IPS-18a (cell line): Measurements from ENCODE around the gene LYRM4.

ENCODE experiments used
- H3K27ac ChIP-seq: one replicate; pipeline ENCODE4 v1.5.1; 2013; ENCODE audit warnings: low read length
- H3K27me3 ChIP-seq: one replicate; pipeline ENCODE4 v1.6.1; 2013; ENCODE audit warnings: mild to moderate bottlenecking, low read length; ENCODE audit not compliant: control insufficient read depth, insufficient read depth
- H3K36me3 ChIP-seq: one replicate; pipeline ENCODE4 v1.6.1; 2013; ENCODE audit warnings: low read depth, low read length; ENCODE audit not compliant: control insufficient read depth
- H3K4me1 ChIP-seq: one replicate; pipeline ENCODE4 v1.6.1; 2013; ENCODE audit warnings: low read depth, low read length; ENCODE audit not compliant: control insufficient read depth
- H3K4me3 ChIP-seq: one replicate; pipeline ENCODE4 v1.5.1; 2013; ENCODE audit warnings: low read length
- H3K9ac ChIP-seq: one replicate; pipeline ENCODE4 v1.6.1; 2013; ENCODE audit warnings: mild to moderate bottlenecking, low read length, moderate library complexity
- H3K9me3 ChIP-seq: one replicate; pipeline ENCODE4 v1.6.1; 2013; ENCODE audit warnings: low read depth, low read length; ENCODE audit not compliant: control insufficient read depth

The LYRM4 gene

DNA sequence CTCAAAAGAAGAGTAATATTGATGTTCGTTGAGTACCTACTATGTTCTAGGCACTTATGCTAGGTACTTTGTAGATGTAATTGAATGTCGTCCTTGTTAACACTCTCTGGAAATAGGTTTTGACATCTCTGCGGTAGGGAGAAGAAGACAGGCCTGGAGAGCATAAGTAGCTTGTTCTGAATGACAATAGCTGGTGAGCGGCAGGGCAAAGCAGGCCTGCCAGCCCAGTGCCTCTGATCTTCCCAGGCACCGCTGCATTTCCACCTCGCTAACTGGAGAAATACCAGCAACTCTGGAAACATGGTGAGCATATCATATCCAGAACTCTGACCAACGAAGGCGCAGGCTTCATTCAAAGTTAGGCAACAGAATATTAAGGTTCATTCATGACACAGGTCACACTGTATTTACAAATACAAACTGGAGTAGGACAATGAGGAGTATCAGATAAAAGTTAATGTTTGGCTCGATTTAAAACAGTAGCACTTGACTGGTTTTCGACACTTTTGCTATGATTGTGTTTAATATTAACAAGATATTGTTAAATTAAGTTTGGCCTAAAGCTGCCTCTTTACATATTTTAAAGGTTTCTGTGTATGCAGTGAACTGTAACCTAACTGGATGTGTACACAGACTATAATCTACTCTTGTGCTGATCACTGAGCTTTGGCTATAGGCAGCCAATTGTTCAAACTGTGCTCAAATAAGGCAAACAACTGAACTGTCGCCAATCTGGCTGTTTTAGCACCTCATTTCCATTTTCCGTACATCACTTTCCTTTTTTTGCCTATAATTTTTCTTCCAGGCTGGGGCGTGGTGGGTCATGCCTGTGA is 121.5 kb downstream of the LYRM4 start:
- peaks cover 11% of the 10 kb centered on the region for H3K4me1 ChIP-seq
- no peak overlapping the region for H3K9ac ChIP-seq
- H3K9me3 ChIP-seq = no peaks in the 10 kb centered on the region
- H3K4me3 ChIP-seq = no peak overlapping the region
- no peaks in the 10 kb centered on the region for H3K27me3 ChIP-seq
- H3K36me3 ChIP-seq = no peaks in the 10 kb centered on the region
- no peak overlapping the region for H3K27ac ChIP-seq

DNA sequence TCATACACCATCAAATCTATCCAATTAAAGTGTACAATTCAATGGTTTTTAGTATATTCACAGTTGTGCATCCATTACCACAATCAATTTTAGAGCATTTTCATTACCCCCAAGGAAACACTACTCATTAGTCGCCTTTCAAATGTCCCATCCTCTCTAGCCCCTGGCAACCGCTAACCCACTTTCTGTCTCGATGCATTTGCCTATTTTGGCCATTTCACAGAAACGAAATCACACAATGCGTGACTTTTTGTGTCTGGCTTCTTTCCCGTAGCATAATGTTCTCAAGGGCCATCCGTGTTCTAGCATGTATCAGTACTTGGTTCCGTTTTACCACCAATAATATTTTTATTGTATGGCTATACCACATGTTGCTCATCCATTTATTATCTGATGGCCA is 123.9 kb downstream of the LYRM4 start:
- Histone ChIP-seq H3K9ac (no peak overlapping the region), H3K36me3 (no peaks in the 10 kb centered on the region), H3K4me1 (peaks cover 35% of the 10 kb centered on the region), H3K4me3 (no peak overlapping the region), H3K27ac (no peak overlapping the region), H3K9me3 (no peaks in the 10 kb centered on the region), H3K27me3 (no peaks in the 10 kb centered on the region)

DNA sequence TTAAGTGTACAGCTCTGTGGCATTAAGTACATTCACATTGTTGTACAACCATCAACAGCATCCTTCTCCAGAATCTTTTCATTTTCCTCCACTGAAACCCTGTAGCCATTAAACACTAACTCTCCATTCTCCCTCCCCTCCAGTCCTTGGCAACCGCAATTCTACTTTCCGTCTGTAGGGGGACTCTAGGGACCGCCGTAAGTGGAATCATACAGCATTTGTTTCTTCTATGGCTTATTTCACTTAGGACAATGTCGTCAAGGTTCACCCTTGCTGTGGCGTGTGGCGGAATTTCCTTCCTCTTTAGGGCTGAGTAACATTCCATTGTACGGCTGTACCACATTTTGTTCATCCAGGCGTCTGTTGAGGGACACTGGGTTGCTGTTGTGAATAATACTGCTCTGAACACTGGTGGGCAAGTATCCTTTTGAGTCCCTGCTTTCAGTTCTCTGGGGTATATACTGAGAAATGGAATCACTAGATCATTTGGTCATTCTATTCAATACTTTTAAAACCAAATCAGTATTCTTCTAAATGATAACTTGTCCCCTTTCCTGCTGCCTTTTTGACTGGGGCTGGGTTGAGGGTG is 124.9 kb downstream of the LYRM4 start:
- no peak overlapping the region for H3K27ac ChIP-seq
- no peaks in the 10 kb centered on the region for H3K9me3 ChIP-seq
- no peak overlapping the region for H3K4me3 ChIP-seq
- no peaks in the 10 kb centered on the region for H3K36me3 ChIP-seq
- H3K4me1 ChIP-seq = peaks cover 45% of the 10 kb centered on the region
- no peaks in the 10 kb centered on the region for H3K27me3 ChIP-seq
- H3K9ac ChIP-seq = no peak overlapping the region

DNA sequence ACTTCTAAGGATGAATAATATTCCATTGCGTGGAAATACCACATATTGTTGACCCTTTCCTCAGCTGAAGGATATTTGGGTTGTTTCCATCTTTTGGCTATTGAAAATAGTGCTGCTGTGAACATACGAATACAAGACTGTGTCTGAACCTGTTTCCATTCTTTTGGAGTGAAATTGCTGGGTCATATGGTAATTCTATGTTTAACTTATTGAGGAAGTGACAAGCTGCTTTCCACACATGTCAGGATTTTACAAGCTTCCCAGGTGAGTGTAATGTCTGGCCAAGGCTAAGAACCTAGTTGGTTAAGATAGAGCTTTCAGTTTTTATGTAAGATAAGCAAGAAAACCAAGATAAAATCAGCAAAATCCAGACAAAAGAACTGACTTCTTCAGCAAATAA is 126.8 kb downstream of the LYRM4 start:
- H3K4me3 ChIP-seq = no peak overlapping the region

DNA sequence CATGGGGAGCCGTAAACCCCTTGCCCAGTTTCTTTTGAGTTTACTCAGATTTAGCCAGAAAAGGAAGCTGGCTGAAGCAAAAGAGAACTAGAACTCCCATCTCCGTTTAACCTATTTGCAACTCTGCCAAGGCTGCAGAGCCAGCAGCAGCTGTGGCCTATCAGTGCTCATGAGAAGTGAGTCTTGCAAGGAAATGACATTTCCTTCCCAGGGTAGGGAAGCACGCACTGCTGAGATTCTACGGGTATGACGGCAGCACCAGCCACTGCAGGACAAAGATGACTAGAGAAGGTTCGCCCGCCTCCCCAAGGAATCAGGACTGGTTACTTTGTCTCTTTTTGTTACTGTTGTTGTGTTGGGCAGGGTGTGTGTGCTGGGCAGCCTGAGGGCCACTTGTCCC is 128.0 kb downstream of the LYRM4 start:
- Histone ChIP-seq H3K27ac (peak overlapping the region; percentile 78), H3K9ac (peak overlapping the region; percentile 12), H3K36me3 (no peaks in the 10 kb centered on the region), H3K4me1 (peaks cover 39% of the 10 kb centered on the region), H3K4me3 (peak overlapping the region; percentile 42), H3K27me3 (no peaks in the 10 kb centered on the region), H3K9me3 (no peaks in the 10 kb centered on the region)

More for the DNA sequence above, 126.8 kb downstream of the LYRM4 start:
- no peaks in the 10 kb centered on the region for H3K27me3 ChIP-seq
- H3K9ac ChIP-seq = no peak overlapping the region
- H3K9me3 ChIP-seq = no peaks in the 10 kb centered on the region
- no peak overlapping the region for H3K27ac ChIP-seq
- H3K36me3 ChIP-seq = no peaks in the 10 kb centered on the region
- H3K4me1 ChIP-seq = peaks cover 45% of the 10 kb centered on the region

DNA sequence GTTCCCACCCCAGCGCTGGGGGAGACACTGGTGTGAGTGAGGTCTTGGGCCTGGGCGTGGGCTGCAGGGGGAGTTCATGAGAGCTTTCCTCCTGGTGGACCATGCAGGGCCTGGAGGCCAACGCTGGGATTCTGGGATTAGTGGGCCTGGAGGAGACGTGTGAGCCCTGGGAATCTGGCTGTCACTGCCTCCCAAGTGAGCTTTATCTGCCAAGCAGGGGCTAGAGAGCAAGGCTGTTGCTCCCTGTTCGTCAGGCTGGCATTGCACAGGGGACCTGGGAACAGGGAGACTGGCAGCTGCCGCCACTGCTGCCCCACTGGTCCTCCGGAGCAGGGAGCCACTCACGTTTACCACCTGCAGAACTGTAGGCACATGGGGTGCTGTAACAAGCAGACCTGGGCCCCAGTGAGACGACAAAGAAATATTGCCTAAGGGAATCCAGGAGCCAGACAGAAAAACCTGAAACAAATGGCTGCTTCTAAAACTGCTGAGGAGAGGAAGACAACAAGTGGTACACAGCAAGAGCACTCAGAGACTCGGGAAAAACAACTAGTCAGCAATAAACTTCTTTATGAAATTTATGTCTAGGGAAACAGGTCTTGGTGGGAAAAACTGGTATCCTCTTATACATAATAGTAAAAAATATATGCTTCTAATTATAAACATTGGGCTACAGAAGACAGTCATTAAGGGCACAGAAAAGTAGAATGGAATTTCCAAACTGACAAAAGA is 130.4 kb downstream of the LYRM4 start:
- H3K4me3 ChIP-seq = no peak overlapping the region
- H3K4me1 ChIP-seq = peaks cover 43% of the 10 kb centered on the region
- no peak overlapping the region for H3K27ac ChIP-seq
- no peak overlapping the region for H3K9ac ChIP-seq
- no peaks in the 10 kb centered on the region for H3K27me3 ChIP-seq
- H3K9me3 ChIP-seq = no peaks in the 10 kb centered on the region
- H3K36me3 ChIP-seq = no peaks in the 10 kb centered on the region

DNA sequence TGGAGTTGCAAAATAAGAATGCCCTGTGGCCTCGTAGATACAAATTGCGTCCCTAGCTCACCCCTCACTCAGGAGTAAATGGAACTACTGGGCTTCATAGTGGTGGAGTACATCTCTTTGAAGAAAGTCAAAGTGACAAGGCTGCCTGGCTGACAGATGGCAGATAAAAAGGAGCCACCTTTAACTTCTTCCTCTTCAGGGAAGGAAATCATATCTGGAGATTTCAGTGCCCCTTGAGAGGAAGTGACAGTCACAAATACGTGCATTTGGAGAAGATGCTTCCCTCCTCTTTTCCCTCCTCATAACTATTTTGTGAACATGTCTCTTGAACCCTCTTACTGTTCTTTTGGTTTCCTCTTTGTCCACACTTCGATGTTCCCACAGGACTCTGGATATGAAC is 132.4 kb downstream of the LYRM4 start:
- H3K4me1 ChIP-seq = peaks cover 34% of the 10 kb centered on the region
- no peak overlapping the region for H3K4me3 ChIP-seq
- H3K27me3 ChIP-seq = no peaks in the 10 kb centered on the region
- no peaks in the 10 kb centered on the region for H3K36me3 ChIP-seq
- no peak overlapping the region for H3K27ac ChIP-seq
- H3K9me3 ChIP-seq = no peaks in the 10 kb centered on the region
- H3K9ac ChIP-seq = no peak overlapping the region

DNA sequence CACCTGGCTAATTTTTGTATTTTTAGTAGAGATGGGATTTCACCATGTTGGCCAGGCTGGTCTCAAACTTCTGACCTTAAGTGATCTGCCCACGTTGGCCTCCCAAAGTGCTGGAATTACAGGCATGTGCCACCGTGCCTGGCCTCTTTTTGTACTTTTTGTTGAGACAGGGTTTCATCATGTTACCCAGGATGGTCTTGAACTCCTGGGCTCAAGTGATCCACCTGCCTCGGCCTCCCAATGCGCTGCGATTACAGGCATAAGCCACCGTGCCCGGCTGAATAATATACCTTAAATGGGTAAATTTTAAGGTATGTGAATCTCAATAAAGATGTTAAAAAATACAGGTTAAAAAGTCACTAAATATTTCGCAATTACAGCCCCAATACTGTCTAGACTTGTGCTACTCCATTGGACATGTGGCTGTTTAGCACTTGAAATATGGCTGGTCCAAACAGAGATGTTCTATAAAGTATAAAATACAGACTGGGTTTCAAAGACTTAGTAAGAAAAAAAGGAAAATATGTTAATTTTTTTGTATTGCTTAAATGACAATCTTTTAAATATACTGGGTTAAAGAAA is 133.6 kb downstream of the LYRM4 start:
- H3K36me3 ChIP-seq = no peaks in the 10 kb centered on the region
- H3K9me3 ChIP-seq = no peaks in the 10 kb centered on the region
- no peak overlapping the region for H3K4me3 ChIP-seq
- no peak overlapping the region for H3K9ac ChIP-seq
- H3K4me1 ChIP-seq = peaks cover 23% of the 10 kb centered on the region
- no peaks in the 10 kb centered on the region for H3K27me3 ChIP-seq
- H3K27ac ChIP-seq = no peak overlapping the region

DNA sequence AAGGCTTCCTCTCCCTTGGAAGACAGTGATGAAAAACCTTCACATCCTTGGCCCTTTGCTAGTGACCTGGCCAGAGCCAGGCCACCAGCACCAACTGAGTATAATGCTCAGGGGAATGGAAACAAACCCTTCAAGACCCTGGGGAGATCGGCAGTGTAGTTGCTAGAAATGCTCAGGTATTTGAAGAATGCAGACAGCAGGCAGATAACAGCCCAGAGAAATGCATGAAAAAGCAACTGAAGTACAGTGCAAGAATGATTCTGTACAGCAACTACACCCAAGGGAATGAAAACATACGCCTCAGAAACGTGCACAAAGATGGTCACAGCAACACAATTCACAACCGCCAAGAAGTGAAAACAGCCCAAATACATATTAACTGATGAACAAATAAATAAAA is 134.5 kb downstream of the LYRM4 start:
- H3K27ac ChIP-seq = no peak overlapping the region
- H3K36me3 ChIP-seq = no peaks in the 10 kb centered on the region
- no peak overlapping the region for H3K9ac ChIP-seq
- H3K4me1 ChIP-seq = peaks cover 13% of the 10 kb centered on the region
- no peaks in the 10 kb centered on the region for H3K27me3 ChIP-seq
- no peak overlapping the region for H3K4me3 ChIP-seq
- H3K9me3 ChIP-seq = no peaks in the 10 kb centered on the region

DNA sequence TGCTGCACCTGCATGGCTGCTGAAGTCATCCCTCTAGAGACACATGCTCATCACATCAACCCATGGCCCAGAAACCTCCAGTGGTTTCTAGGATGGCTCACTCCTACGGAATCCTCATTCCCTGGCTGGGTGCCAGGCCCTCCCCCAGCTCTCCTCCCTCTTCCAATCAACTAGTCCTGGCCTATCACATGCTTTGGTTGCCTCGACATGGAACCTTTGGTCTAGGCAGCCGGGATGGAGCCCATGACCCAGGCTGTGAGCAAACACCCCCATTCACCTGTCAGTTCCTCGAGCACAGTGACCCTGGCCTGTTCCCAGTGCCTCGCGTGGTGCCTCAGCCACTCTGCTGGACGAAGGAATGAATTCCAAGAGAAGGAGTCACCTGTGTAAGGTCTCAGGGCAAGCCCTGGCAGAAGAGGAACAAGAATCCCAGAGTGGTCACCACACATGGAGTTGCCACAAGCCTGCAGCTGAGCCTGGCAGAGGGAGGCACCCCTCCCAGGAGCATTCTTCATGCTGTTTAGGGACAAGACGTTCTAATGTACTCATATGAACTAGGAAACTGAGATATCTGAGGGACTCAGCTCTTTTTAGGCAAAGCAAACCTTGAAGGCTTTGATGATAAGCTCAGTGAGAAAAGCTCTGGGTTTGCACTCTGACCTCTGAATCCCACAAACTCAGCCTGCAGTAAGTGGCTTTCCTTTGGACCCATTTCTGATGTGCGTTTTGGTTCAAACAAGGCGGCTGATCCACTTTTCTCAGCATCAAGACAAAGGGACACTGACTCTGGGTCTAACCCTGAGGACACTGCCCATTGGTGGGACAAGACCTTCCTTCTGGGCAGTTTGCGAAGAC is 135.4 kb downstream of the LYRM4 start:
- Histone ChIP-seq H3K4me3 (no peak overlapping the region), H3K9ac (no peak overlapping the region), H3K36me3 (no peaks in the 10 kb centered on the region), H3K9me3 (no peaks in the 10 kb centered on the region), H3K27ac (no peak overlapping the region), H3K4me1 (peaks cover 8% of the 10 kb centered on the region), H3K27me3 (no peaks in the 10 kb centered on the region)

DNA sequence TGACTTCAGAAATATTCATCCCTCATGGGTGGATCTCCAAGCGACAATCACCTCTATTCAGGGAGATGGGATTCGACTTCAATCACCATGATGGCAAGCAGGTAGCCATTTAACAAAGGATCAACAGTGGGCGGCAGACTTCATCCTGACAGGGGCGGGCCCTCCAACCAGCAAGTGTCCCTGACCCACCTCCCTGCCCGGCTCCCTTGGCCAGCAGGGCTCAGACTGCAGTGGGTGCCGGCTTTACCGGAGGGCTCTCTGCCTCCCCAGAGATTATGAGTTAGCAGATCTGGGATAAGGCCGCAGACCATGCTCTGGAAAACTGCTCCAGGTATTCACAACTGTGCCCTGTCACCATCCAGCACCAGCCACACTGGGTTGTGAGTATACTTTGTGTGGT is 136.2 kb downstream of the LYRM4 start:
- no peak overlapping the region for H3K4me3 ChIP-seq
- no peak overlapping the region for H3K27ac ChIP-seq
- no peak overlapping the region for H3K9ac ChIP-seq
- H3K27me3 ChIP-seq = no peaks in the 10 kb centered on the region
- H3K36me3 ChIP-seq = no peaks in the 10 kb centered on the region
- H3K9me3 ChIP-seq = no peaks in the 10 kb centered on the region
- peaks cover 5% of the 10 kb centered on the region for H3K4me1 ChIP-seq
